Neural cell (in vitro differentiated cells): ENCODE results near the gene FIGNL2. TPM values are rescaled to one million over a fixed set of nuclear protein-coding genes. Genes with fewer than 3 reads are reported as not detected.

Experiments used
- H2AFZ ChIP-seq: fragments of 200-600, 300-800 bp; sonication (generic), shearing (Covaris generic); 2 replicates; pipeline ENCODE4 v1.6.0; 2014; ENCODE audit warnings: low read depth, mild to moderate bottlenecking, antibody characterized with exemption, low read length, moderate library complexity
- H3F3A ChIP-seq: fragments of 200-600 bp; shearing (Covaris generic); 2 replicates; pipeline ENCODE4 v1.6.1; 2016; ENCODE audit warnings: mild to moderate bottlenecking, moderate library complexity, mixed read lengths, antibody characterized with exemption, low read length; ENCODE audit not compliant: insufficient read depth, poor library complexity, severe bottlenecking
- H3K27ac ChIP-seq: fragments of 200-600, 300-800 bp; sonication (generic), shearing (Covaris generic); 2 replicates; pipeline ENCODE4 v1.5.1; 2014; ENCODE audit warnings: mild to moderate bottlenecking, low read length, moderate library complexity
- H3K27me3 ChIP-seq: fragments of 300-800, 200-600 bp; sonication (generic), shearing (Covaris generic); 2 replicates; pipeline ENCODE4 v1.6.0; 2014; ENCODE audit warnings: mild to moderate bottlenecking, low read depth, low read length, moderate library complexity; ENCODE audit not compliant: insufficient read depth
- H3K36me3 ChIP-seq: fragments of 300-800, 200-600 bp; sonication (generic), shearing (Covaris generic); 2 replicates; pipeline ENCODE4 v1.5.1; 2014; ENCODE audit warnings: mild to moderate bottlenecking, antibody characterized with exemption, low read length, moderate library complexity; ENCODE audit not compliant: insufficient read depth
- H3K4me2 ChIP-seq: fragments of 300-800, 200-600 bp; sonication (generic), shearing (Covaris generic); 2 replicates; pipeline ENCODE4 v1.6.0; 2014; ENCODE audit warnings: mild to moderate bottlenecking, low read length
- H3K4me3 ChIP-seq: fragments of 300-800, 200-600 bp; sonication (generic), shearing (Covaris generic); 2 replicates; pipeline ENCODE4 v1.5.1; 2014; ENCODE audit warnings: mild to moderate bottlenecking, low read length, moderate library complexity
- H3K79me2 ChIP-seq: fragments of 200-600 bp; shearing (Covaris generic); replicated peaks from 2 replicates; pipeline ENCODE4 v1.6.0; 2014; ENCODE audit warnings: mild to moderate bottlenecking, low read length, moderate library complexity; ENCODE audit not compliant: insufficient read depth
- H3K9ac ChIP-seq: fragments of 300-800, 200-600 bp; sonication (generic), shearing (Covaris generic); 2 replicates; pipeline ENCODE4 v1.6.1; 2016; ENCODE audit warnings: mild to moderate bottlenecking, low read length, mixed read lengths
- H3K9me2 ChIP-seq: fragments of 200-600 bp; shearing (Covaris generic); 2 replicates; pipeline ENCODE4 v1.6.1; 2016; ENCODE audit warnings: mild to moderate bottlenecking, low read length, mixed read lengths; ENCODE audit not compliant: insufficient read depth
- H3K9me3 ChIP-seq: fragments of 200-600, 300-800 bp; sonication (generic), shearing (Covaris generic); 2 replicates; pipeline ENCODE4 v1.6.1; 2016; ENCODE audit warnings: mild to moderate bottlenecking, mixed run types, low read length, moderate library complexity, mixed read lengths
- H4K20me1 ChIP-seq: fragments of 200-600 bp; shearing (Covaris generic); 2 replicates; pipeline ENCODE4 v1.6.1; 2016; ENCODE audit warnings: mild to moderate bottlenecking, mixed run types; ENCODE audit not compliant: insufficient read depth
- EP300 ChIP-seq: fragments of 450-650 bp; conservative IDR thresholded peaks from 2 replicates; pipeline ENCODE4 v1.6.1; 2014; ENCODE audit warnings: antibody characterized with exemption, mild to moderate bottlenecking, moderate library complexity; ENCODE audit not compliant: poor library complexity, severe bottlenecking
- EZH2 ChIP-seq: fragments of 200-600, 300-800 bp; shearing (Covaris generic), sonication (generic); IDR thresholded peaks from 2 replicates; pipeline ENCODE4 v1.6.1; 2014; ENCODE audit warnings: antibody characterized with exemption, low read length, borderline replicate concordance, mild to moderate bottlenecking; ENCODE audit not compliant: insufficient read depth, poor library complexity, severe bottlenecking
- MXI1 ChIP-seq: fragments of 450-650 bp; conservative IDR thresholded peaks from 2 replicates; pipeline ENCODE4 v1.6.1; 2014; ENCODE audit warnings: antibody characterized with exemption, mild to moderate bottlenecking; ENCODE audit not compliant: poor library complexity, severe bottlenecking
- POLR2AphosphoS5 ChIP-seq: IDR thresholded peaks from 2 replicates; pipeline ENCODE4 v1.6.1; 2012
- RAD21 ChIP-seq: fragments of 450-650 bp; conservative IDR thresholded peaks from 2 replicates; pipeline ENCODE4 v1.6.1; 2014; ENCODE audit warnings: antibody characterized with exemption, mild to moderate bottlenecking, moderate library complexity
- SMC3 ChIP-seq: fragments of 450-650 bp; conservative IDR thresholded peaks from 2 replicates; pipeline ENCODE4 v1.6.1; 2014; ENCODE audit warnings: antibody characterized with exemption, mild to moderate bottlenecking, moderate library complexity; ENCODE audit not compliant: poor library complexity
- TAF1 ChIP-seq: IDR thresholded peaks from 2 replicates; pipeline ENCODE4 v1.6.1; 2012; ENCODE audit warnings: low read depth
- polyA plus RNA-seq: library from polyadenylated mRNA; depleted of rRNA; stranded (reverse); fragments of >200 nt; gene quantifications from 2 replicates; pipeline ENCODE4 v1.2.3, GENCODE V29; 2014
- TF ChIP-seq, protein P1 (sequence below): fragments of 450-650 bp; IDR thresholded peaks from 2 replicates; pipeline ENCODE4 v1.5.1; 2014; ENCODE audit warnings: antibody characterized with exemption, mild to moderate bottlenecking, moderate library complexity; ENCODE audit not compliant: poor library complexity, severe bottlenecking
- TF ChIP-seq, protein P2 (sequence below): IDR thresholded peaks from 2 replicates; pipeline ENCODE4 v1.6.1; 2012; ENCODE audit warnings: borderline replicate concordance

FIGNL2 gene
- polyA plus RNA-seq, 1 donor from 2014 or later, result 0.21 TPM

DNA sequence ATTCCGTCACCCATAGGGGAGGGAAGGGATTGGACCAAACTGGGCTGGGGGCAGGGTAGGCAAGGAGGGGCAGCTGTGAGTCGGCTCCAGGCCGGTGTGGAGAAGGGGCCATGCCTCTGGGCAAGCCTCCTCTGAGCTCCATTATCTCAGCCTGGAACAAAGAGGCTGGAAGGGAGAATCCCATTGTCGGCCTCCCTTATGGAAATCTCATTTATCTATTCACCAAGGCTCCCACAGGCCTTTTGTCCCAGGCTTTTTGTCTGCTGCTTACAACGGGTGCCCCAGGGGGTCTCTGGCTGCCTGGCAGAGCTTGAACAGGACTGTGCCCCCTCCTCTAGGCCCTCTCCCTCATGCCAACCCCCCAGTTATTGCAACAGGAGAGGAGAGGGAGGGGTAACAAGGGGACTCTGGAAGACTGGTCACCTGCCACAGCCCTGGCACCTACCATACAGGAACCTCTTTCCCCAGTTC lies 19.5 kb downstream of the FIGNL2 start:
- TF ChIP-seq, protein P1, sequence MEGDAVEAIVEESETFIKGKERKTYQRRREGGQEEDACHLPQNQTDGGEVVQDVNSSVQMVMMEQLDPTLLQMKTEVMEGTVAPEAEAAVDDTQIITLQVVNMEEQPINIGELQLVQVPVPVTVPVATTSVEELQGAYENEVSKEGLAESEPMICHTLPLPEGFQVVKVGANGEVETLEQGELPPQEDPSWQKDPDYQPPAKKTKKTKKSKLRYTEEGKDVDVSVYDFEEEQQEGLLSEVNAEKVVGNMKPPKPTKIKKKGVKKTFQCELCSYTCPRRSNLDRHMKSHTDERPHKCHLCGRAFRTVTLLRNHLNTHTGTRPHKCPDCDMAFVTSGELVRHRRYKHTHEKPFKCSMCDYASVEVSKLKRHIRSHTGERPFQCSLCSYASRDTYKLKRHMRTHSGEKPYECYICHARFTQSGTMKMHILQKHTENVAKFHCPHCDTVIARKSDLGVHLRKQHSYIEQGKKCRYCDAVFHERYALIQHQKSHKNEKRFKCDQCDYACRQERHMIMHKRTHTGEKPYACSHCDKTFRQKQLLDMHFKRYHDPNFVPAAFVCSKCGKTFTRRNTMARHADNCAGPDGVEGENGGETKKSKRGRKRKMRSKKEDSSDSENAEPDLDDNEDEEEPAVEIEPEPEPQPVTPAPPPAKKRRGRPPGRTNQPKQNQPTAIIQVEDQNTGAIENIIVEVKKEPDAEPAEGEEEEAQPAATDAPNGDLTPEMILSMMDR, result no peak
- TF ChIP-seq POLR2AphosphoS5 (no peak), SMC3 (no peak), MXI1 (no peak), TAF1 (no peak), EZH2 (no peak), EP300 (no peak), RAD21 (no peak)
- TF ChIP-seq, protein P2, sequence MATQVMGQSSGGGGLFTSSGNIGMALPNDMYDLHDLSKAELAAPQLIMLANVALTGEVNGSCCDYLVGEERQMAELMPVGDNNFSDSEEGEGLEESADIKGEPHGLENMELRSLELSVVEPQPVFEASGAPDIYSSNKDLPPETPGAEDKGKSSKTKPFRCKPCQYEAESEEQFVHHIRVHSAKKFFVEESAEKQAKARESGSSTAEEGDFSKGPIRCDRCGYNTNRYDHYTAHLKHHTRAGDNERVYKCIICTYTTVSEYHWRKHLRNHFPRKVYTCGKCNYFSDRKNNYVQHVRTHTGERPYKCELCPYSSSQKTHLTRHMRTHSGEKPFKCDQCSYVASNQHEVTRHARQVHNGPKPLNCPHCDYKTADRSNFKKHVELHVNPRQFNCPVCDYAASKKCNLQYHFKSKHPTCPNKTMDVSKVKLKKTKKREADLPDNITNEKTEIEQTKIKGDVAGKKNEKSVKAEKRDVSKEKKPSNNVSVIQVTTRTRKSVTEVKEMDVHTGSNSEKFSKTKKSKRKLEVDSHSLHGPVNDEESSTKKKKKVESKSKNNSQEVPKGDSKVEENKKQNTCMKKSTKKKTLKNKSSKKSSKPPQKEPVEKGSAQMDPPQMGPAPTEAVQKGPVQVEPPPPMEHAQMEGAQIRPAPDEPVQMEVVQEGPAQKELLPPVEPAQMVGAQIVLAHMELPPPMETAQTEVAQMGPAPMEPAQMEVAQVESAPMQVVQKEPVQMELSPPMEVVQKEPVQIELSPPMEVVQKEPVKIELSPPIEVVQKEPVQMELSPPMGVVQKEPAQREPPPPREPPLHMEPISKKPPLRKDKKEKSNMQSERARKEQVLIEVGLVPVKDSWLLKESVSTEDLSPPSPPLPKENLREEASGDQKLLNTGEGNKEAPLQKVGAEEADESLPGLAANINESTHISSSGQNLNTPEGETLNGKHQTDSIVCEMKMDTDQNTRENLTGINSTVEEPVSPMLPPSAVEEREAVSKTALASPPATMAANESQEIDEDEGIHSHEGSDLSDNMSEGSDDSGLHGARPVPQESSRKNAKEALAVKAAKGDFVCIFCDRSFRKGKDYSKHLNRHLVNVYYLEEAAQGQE, result no peak
- Histone ChIP-seq H3F3A (no peaks in the 10 kb centered on the region), H4K20me1 (no peaks in the 10 kb centered on the region), H3K9ac (no peak overlapping the region), H3K4me2 (no peak overlapping the region), H3K27me3 (no peaks in the 10 kb centered on the region), H3K9me3 (no peaks in the 10 kb centered on the region), H3K36me3 (no peaks in the 10 kb centered on the region), H3K9me2 (no peaks in the 10 kb centered on the region), H3K79me2 (no peaks in the 10 kb centered on the region), H2AFZ (no peak overlapping the region), H3K27ac (no peak overlapping the region), H3K4me3 (no peak overlapping the region)

DNA sequence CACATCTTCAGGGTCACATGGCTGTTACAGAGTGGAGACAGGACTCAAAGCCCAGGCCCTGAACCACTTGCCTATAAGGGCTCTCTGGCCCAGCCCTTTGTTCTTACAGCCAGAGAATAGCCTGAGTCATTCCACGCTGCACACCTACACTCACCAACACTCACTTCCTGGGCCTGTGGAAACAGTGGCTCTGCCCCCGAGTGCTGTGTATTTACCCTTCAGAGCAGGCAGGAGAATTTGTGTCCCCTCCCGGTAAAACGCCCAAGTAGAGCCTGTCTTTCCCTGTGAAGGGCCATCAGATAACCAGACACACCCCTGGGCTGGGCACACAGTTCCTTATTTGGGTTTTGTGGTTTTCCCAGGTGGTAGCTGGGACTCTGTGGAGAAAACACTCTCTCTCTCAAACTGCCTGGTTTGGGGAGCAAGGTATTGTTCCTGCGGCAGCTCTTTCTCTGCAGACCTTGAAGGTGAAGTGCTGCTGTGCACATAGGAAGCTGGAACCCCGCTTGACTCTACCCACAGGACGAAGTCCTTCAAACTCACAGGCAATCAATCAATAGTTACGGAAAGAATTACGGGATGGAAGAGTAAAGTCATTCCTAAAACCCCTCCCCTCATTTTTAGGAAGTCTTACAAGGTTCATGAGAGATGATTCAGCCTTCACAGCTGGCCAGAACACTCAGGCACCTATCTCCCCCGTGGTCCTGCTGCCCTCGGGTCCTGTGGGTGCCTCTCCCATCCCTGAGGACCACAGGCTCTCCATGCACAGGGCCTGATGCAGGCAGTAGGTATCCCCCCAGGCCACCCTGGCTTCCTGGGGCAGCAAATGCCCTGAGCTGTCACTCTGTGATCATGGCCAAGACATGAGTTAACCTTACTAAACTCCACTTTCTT lies 20.3 kb downstream of the FIGNL2 start:
- Histone ChIP-seq H3K4me3 (no peak overlapping the region), H3K4me2 (no peak overlapping the region), H2AFZ (no peak overlapping the region), H3K27ac (no peak overlapping the region), H3F3A (no peaks in the 10 kb centered on the region), H3K36me3 (no peaks in the 10 kb centered on the region), H3K9me3 (no peaks in the 10 kb centered on the region), H3K27me3 (no peaks in the 10 kb centered on the region), H3K79me2 (no peaks in the 10 kb centered on the region), H3K9ac (no peak overlapping the region), H3K9me2 (no peaks in the 10 kb centered on the region), H4K20me1 (no peaks in the 10 kb centered on the region)
- TF ChIP-seq EZH2, result no peak
- TF ChIP-seq TAF1, result no peak
- no peak for TF ChIP-seq SMC3
